Measurements from ENCODE around the gene NFATC2IP.
"Not testable (repeated sequence)": the region's sequence is repeated elsewhere in the genome, so short reads cannot be mapped to it uniquely, and the experiment has no call there.

NFATC2IP gene

DNA sequence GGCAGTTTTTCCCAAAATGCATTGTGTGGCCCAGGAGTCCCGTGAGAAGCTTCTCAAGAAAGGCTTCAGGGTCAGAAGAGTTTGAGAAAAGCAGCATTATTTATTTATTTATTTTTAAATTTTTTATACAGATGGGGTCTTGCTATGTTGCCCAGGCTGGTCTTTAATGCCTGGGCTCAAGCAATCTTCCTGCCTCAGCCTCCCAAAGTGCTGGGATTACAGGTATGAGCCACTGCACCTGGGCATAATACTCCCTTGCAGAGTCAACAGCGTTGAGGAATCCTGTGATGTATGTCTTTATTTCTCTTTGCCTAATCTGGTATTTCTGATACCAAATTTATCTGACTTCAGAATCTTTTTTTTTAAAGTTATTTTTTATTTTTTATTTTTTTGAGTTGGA is 49.3 kb downstream of the NFATC2IP start:
- no peak for DNase-seq

DNA sequence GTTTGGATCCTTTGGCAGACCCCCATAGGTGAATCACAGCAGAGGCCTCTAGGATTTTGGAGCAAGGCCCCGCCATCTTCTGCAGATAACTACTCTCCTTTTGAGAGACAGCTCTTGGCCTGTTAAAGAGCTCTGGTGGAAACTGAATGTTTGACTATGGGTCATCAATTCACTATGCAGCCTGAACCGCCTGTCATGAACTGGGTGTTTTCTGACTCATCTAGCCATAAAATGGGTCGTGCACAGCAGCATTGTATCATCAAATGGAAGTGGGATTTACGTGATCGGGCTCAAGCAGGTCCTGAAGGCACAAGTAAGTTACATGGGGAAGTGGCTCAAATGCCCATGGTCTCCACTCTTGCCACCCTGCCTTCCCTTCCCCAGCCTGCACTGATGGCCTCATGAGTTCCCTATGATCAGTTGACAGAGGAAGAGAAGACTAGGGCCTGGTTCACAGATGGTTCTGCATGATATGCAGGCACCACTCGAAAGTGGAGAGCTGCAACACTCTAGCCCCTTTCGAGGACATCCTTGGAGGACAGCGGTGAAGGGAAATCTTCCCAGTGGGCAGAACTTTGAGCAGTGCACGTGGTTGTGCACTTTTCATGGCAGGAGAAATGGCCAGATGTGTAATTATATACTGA is 53.9 kb downstream of the NFATC2IP start:
- DNase-seq = not testable (repeated sequence)

DNA sequence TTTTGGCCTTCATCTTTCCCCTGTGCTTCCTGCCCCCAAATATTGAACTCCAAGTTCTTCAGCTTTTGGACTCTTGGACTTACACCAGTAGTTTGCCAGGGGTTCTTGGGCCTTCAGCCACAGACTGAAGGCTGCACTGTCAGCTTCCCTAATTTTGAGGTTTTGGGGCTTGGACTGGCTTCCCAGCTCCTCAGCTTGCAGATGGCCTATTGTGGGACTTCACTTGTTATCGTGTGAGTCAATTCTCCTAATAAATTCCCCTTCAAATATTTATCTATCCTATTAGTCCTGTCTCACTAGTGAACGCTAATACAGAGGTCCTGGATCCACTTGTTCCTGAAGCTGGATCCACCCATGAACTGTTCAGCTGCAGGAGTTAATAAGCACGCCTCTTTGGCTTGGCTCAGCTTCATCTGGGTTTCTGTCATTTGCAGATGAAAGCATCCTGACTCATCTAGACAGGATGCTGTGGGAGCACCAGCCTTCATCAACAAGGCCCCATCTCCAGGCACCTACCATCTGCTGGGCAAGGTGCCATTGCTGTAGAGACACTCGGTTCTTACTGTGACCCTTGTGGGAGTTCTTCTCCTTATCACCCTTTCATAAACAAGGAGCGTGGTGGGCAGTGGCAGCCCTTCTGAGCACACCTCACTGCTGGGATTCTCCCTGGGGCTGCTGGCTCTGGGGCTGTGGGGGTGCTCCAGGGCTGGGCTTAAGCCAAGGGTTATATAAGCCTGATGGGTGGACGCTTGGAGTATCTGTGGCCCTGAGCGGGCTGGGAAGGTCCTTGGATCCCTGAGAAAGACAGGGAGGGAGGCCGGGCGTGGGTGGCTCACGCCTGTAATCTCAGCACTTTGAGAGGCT is 57.2 kb downstream of the NFATC2IP start:
- peak; percentile 71 for DNase-seq

DNA sequence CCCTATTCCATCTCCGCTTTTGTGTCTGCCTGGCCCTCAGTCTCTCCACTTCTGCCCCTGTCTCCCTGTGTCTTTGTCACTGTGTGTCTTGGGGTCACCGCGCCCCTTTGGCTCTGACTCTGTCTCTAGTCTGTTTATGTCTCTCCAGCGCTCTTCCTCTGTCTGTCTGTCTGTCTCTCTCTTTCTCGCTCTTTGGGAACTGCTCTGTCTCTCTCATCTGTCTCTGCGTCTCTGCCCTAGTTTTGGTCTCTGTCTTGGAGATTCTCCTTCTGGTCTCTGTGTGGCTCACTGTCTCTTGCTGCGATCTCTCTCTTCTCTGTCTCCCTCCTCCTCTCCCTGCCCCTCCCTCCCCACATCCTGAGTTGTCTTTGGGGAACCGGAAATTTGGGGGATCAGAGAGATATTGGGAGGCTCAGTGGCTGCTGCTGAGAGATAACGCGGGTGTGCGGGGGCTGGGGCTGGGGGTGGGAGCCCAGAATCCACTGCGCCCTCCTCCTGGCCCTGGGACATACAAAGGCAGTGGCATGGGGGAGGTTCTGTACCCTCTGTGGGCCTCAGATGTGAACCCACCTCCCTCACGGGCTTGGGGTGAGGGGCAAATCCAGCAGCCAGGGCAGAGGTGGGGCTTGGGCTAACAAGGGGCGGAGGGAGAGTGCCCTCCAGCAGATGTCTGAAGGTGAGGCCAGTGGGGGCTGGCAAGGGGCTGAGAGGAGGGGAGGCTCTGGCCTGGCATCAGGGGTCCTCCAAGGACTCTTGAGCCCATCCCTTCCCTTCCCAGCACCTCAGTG is 58.5 kb downstream of the NFATC2IP start:
- no peak for DNase-seq

DNA sequence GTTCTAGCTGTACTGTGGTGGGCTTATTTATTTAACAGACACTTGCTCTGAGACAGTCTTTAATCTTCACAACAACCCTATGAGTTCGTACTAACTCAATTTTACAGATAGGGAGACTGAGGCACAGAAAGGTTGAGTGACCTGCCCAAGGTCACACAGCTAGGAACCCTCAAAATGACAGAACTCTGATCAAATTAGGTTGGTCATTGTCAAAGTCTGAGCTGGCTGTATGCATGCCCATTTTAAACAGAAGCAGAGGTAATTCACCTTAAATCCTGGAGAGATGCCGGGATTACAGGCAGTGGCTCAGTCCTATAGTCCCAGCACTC is 59.1 kb downstream of the NFATC2IP start:
- DNase-seq = no peak

DNA sequence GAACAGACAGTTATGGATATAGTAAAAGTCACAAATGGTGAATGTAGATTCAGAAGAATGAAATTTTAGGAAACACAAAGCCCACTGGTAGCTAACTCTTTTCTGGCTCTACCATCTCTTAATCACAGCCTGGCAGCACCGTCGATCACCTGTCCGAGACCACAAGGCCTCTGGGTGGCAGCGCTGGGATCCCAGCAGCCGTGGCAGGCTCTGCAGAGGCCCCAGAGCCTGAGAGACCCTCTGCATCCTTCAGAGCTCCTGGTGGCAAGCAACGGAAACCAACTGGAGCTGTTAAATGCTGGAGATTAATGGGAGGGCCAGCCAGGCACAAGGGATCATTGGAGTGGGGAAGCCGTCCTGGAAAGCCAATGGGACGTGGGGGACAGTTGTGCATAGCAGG is 60.4 kb downstream of the NFATC2IP start:
- no peak for DNase-seq

DNA sequence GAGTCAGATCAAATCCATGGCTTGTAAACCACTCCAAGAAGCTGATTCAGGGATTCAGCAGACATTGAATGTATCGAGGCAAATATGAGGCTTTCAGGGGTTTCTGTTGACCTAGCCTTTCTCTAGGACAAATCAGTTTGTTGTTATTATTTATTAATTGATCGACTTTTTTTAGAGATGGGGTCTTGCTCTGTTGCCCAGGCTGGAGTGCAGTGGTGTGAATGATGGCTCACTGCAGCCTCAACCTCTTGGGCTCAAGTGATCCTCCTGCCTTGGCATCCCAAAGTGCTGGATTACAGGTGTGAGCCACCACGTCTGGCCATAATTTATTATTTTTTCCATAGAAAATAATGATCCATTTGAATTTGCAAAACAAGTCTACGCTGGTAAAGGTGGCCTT is 61.1 kb downstream of the NFATC2IP start:
- no peak for DNase-seq

DNA sequence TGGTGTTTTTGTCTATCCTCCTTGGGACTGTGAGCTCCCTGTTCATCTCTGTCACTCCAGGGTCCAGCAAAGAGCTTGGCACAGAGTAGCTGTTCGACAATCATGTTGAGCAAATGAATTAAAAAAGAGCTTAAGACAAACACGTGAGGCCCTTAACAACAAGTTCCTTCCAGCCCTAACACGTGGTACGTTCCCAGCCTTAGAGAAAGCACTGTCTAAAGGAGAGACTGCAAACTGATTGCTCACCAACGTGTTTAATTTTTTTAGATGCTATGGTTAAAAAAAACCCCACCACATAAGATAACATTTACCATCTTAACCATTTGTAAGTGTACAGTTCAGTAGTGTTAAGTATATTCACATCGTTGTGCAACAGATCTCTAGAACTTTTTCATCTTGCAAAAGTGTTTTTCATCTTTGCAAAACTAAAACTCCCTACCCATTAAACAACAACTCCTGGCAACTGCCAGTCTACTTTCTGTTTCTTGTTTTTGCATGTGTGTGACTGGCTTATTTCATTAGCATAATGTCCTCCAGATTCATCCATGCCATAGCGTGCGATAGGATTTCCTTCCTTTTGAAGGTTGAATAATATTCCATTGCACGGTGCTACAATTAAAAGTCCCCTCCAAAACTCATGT is 62.3 kb downstream of the NFATC2IP start:
- DNase-seq = no peak

DNA sequence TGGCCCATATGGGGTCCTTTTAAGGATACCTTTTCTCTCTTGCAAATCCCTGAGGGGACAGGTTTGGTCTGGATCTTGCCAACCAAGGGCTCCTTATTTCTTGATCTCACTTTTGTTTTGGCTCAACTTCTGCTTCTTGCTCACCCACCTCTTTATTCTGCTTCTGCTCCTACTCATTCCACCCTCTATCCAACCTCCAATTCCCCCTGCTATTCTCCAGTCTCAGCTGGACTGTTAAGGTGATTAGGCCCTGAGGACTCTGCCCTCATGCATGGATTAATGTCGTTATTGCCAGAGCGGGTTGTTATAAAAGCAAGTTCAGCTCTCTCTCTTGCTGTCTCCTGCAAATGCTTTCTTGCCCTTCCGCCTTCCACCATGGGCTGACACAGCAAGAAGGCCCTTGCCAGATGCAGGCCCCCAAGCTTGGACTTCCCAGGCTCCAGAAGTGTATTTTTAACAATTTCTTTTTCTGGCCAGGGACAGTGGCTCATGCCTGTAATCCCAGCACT is 63.9 kb downstream of the NFATC2IP start:
- DNase-seq = no peak
